NCI-H2029 treated with DMSO at 0.1 percent for 48 hours (cell line): ENCODE data around the gene PYHIN1.

ENCODE experiments used
- DNase-seq: peaks from one replicate; lab custom pipeline; 2025; lab: John Stamatoyannopoulos, UW

The PYHIN1 gene

DNA sequence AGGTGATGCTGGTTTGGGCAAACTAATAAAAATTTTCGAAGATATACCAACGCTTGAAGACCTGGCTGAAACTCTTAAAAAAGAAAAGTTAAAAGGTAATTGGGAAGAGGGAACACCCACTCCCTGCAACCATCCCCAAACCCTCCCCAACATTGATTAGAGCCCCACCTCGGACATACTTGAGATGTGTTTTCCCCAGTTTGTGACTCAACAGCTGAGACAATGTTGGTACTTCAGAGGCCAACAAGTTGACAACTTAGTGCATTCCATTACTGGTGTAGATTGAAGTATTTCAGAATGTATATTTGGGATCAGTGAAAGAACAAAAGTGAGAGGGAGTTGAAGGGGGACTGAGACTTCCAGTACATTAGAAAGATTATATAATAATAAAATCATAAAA is 83.5 kb downstream of the PYHIN1 start:
- no peak for DNase-seq

DNA sequence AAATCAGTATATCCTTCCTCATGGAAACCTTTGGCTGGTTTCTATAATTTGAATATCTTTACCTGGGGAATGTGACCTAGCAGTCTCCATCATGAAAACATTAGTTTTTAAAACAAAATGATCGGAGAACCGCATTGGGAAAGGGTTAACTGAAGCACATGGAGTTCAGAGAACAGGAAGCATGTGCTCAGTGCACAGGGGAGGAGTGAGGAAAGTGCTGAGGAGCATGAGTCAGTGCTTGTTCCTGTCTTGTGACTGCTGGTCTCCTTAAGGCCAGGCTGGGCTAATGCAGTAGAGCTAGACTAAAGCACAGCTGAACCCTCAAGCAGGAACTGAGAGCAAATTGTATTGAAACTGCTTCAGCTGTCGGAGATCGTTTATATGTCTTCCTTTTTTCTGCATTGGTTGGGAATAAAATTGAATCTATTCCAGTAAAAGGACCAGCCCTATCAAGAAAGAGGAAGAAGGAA is 84.1 kb downstream of the PYHIN1 start:
- no peak for DNase-seq

GRCh38 chr1:159023723-159024122 is 92.4 kb downstream of the PYHIN1 start:
- DNase-seq, result no peak

GRCh38 chr1:159025043-159025442 is 93.7 kb downstream of the PYHIN1 start:
- DNase-seq, result no peak
